GM12878 (cell line): ENCODE results near the gene MICALL2. TPM values are rescaled to one million over a fixed set of nuclear protein-coding genes. Genes with fewer than 3 reads are reported as not detected.

ENCODE experiments used
- ATAC-seq: fragments of 200-7000 bp; cut with Tn5 transposase; 3 replicates; pipeline ENCODE4 v1.9.1; 2020; ENCODE audit warnings: mild to moderate bottlenecking, moderate library complexity
- BruUV-seq: library from RNA; stranded (reverse); fragments of 400-500 nt; replicated peaks from 2 replicates; lab custom pipeline; 2021; lab: Mats Ljungman, UMichigan
- CTCF ChIA-PET: fragments of 300-600 bp; sonication (Branson Sonifier 250); formaldehyde crosslinking; extraction: SDS; loops from one replicate; lab custom pipeline; 2021; ENCODE audit warnings: inconsistent platforms; lab: Yijun Ruan, JAX
- POLR2A ChIA-PET: fragments of 350-600 bp; formaldehyde crosslinking; extraction: SDS; loops from one replicate; lab custom pipeline; 2021; ENCODE audit warnings: inconsistent platforms; lab: Charles Lee
- RAD21 ChIA-PET: fragments of 300-600 bp; sonication (Branson Sonifier 250); formaldehyde crosslinking; loops from one replicate; lab custom pipeline; 2023; ENCODE audit warnings: antibody characterized with exemption; ENCODE audit not compliant: unreplicated experiment; lab: Charles Lee
- SMC1A ChIA-PET: fragments of 300-600 bp; sonication (Branson Sonifier 250); formaldehyde crosslinking; loops from one replicate; lab custom pipeline; 2023; ENCODE audit not compliant: unreplicated experiment, uncharacterized antibody; lab: Charles Lee
- DNase-seq: peaks from one replicate; pipeline ENCODE4 v3.0.0-alpha.2; 2011; ENCODE audit warnings: low read depth, low spot score
- FAIRE-seq: peaks from 3 replicates; lab custom pipeline; 2011; peaks lifted over from hg19 to GRCh38; lab: Jason Lieb, UNC
- H2AFZ ChIP-seq: 2 replicates; pipeline ENCODE4 v1.6.0; 2011; ENCODE audit warnings: low read depth, low read length, control low read depth; ENCODE audit not compliant: control insufficient read depth
- H3K27ac ChIP-seq: 2 replicates; pipeline ENCODE4 v1.5.1; 2011; ENCODE audit warnings: control low read depth; ENCODE audit not compliant: control insufficient read depth, insufficient read depth
- H3K27me3 ChIP-seq, 2 experiments: replicated peaks in 1 of 2; 2 replicates each; pipeline versions ENCODE4 v1.6.0 to v1.6.1; 2011; ENCODE audit warnings: low read length in 1 of 2; ENCODE audit not compliant: control insufficient read depth in 2 of 2, insufficient read depth in 2 of 2
- H3K36me3 ChIP-seq, 2 experiments: 2 replicates each; pipeline ENCODE4 v1.5.1; 2011; ENCODE audit warnings: low read length in 1 of 2; ENCODE audit not compliant: control insufficient read depth in 2 of 2, insufficient read depth in 2 of 2
- H3K4me1 ChIP-seq: 2 replicates; pipeline ENCODE4 v1.6.1; 2011; ENCODE audit warnings: mild to moderate bottlenecking, low read length, moderate library complexity, mixed read lengths; ENCODE audit not compliant: control insufficient read depth, insufficient read depth
- H3K4me2 ChIP-seq: 2 replicates; pipeline ENCODE4 v1.6.0; 2011; ENCODE audit warnings: control low read depth; ENCODE audit not compliant: control insufficient read depth, insufficient read depth
- H3K4me3 ChIP-seq: fragments of 200-600 bp; sonication (generic); 2 replicates; pipeline ENCODE4 v1.5.1; 2016
- H3K79me2 ChIP-seq: 2 replicates; pipeline ENCODE4 v1.6.0; 2011; ENCODE audit warnings: low read length; ENCODE audit not compliant: control insufficient read depth, insufficient read depth
- H3K9ac ChIP-seq: 2 replicates; pipeline ENCODE4 v1.8.0; 2011; ENCODE audit warnings: low read length, control low read depth, mixed read lengths; ENCODE audit not compliant: control insufficient read depth, insufficient read depth
- H3K9me3 ChIP-seq: replicated peaks from 3 replicates; pipeline ENCODE4 v1.5.1; 2011; ENCODE audit warnings: mild to moderate bottlenecking, low read length; ENCODE audit not compliant: control insufficient read depth, insufficient read depth
- H4K20me1 ChIP-seq: 2 replicates; pipeline ENCODE4 v1.6.0; 2011; ENCODE audit not compliant: control insufficient read depth, insufficient read depth
- ASH2L ChIP-seq: fragments of 300-600, 200-600 bp; sonication (generic); IDR thresholded peaks from 2 replicates; pipeline ENCODE4 v1.6.1; 2017; ENCODE audit warnings: low read depth, mild to moderate bottlenecking, borderline replicate concordance
- CEBPB ChIP-seq, 2 experiments: fragments of 150-350 bp in 1 of 2; IDR thresholded peaks; 2 replicates each; pipeline ENCODE4 v1.6.1; 2012 to 2014; ENCODE audit warnings: low read depth in 2 of 2, low read length in 2 of 2, borderline replicate concordance in 1 of 2, inconsistent platforms in 1 of 2
- DPF2 ChIP-seq: fragments of 450-650 bp; IDR thresholded peaks from 2 replicates; pipeline ENCODE4 v1.6.1; 2017; ENCODE audit warnings: mild to moderate bottlenecking
- HDGF ChIP-seq: fragments of 450-650 bp; IDR thresholded peaks from 2 replicates; pipeline ENCODE4 v1.6.1; 2016; ENCODE audit warnings: antibody characterized with exemption
- IRF3 ChIP-seq: fragments of 450-650 bp; IDR thresholded peaks from 2 replicates; pipeline ENCODE4 v1.6.1; 2014; ENCODE audit warnings: mild to moderate bottlenecking
- JUNB ChIP-seq: IDR thresholded peaks from 2 replicates; pipeline ENCODE4 v1.6.1; 2016; ENCODE audit warnings: antibody characterized with exemption, mild to moderate bottlenecking
- JUND ChIP-seq: IDR thresholded peaks from 2 replicates; pipeline ENCODE4 v1.6.1; 2012; ENCODE audit warnings: low read depth, mild to moderate bottlenecking, low read length, improper control_type of control experiment, moderate library complexity
- KLF5 ChIP-seq: fragments of 450-650 bp; IDR thresholded peaks from 2 replicates; pipeline ENCODE4 v1.6.1; 2014; ENCODE audit warnings: mild to moderate bottlenecking; ENCODE audit not compliant: partially characterized antibody
- MEF2A ChIP-seq: IDR thresholded peaks from 2 replicates; pipeline ENCODE4 v1.6.1; 2011; ENCODE audit warnings: low read depth, mild to moderate bottlenecking, low read length, moderate library complexity; ENCODE audit not compliant: insufficient read depth
- NR2F1 ChIP-seq: fragments of 450-650 bp; conservative IDR thresholded peaks from 2 replicates; pipeline ENCODE4 v1.6.1; 2017; ENCODE audit warnings: mild to moderate bottlenecking
- SMAD5 ChIP-seq: IDR thresholded peaks from 2 replicates; pipeline ENCODE4 v1.6.1; 2016; ENCODE audit warnings: antibody characterized with exemption, low read depth
- USF2 ChIP-seq: IDR thresholded peaks from 2 replicates; pipeline ENCODE4 v1.6.1; 2011; ENCODE audit warnings: low read depth, low read length, improper control_type of control experiment, borderline replicate concordance
- ZBTB11 ChIP-seq: fragments of 450-650 bp; formaldehyde crosslinking; IDR thresholded peaks from 2 replicates; pipeline ENCODE4 v1.5.0; 2022; ENCODE audit warnings: mild to moderate bottlenecking, missing genetic modification characterization
- ZBTB40 ChIP-seq: fragments of 450-650 bp; IDR thresholded peaks from 2 replicates; pipeline ENCODE4 v1.6.1; 2016; ENCODE audit warnings: mild to moderate bottlenecking, moderate library complexity, borderline replicate concordance
- WGBS: methylation state at CpG from one replicate; pipeline ENCODE4 v1.1.6; 2016; ENCODE audit warnings: low lambda C conversion rate; ENCODE audit not compliant: insufficient replicate concordance, insufficient coverage; ENCODE audit errors: missing lambda C conversion rate; 5-methylcytosine and 5-hydroxymethylcytosine counted together
- in situ Hi-C: fragments of 300-500 bp; cut with MboI; formaldehyde crosslinking; loops from 9 replicates; pipeline ENCODE4 v1.14.3; 2018; ENCODE audit warnings: mixed read lengths
- intact Hi-C: fragments of 100-400 bp; cut with micrococcal nuclease; formaldehyde crosslinking; loops from one replicate; pipeline ENCODE4 v1.14.2; 2022; ENCODE audit not compliant: unreplicated experiment
- polyA plus RNA-seq, 11 experiments: library from polyadenylated mRNA; depleted of rRNA in 4 of 11; unstranded in 6 of 11; stranded (reverse) in 5 of 11; fragments of >200 nt; fragmentation: Nextera tagmentation in 4 of 11; fragmentation: Illumina TruSeq in 1 of 11; extraction: Ambion mirVana in 4 of 11; extraction: Trizol in 1 of 11; gene quantifications; 1 replicate in 1 of 11; 2 replicates in 10 of 11; pipeline versions ENCODE4 v1.2.1 to v1.2.3, GENCODE V29; 2011 to 2016; ENCODE audit warnings: inconsistent platforms in 2 of 11, missing spikeins in 2 of 11, low read depth in 1 of 11
- total RNA-seq, 4 experiments: library from RNA; depleted of rRNA in 3 of 4; stranded (reverse); fragments of >200 nt in 3 of 4; fragmentation: Illumina TruSeq in 1 of 4; extraction: Trizol in 1 of 4; gene quantifications; 2 replicates each; pipeline versions ENCODE4 v1.2.1 to v1.2.3, GENCODE V29; 2013 to 2021

The MICALL2 gene
- total and polyA plus RNA-seq, 10 of the 15 experiments (the other 5 are each of a cell fraction or from before 2014, with no cell fraction given): 0.04 to 1.7 (median 0.83) TPM; not detected in 3

GRCh38 chr7:1397491-1398327 lies 61.6 kb downstream of the MICALL2 start:
- no peak overlapping the region for H2AFZ ChIP-seq
- ChIA-PET POLR2A (no interaction called here), CTCF (no interaction called here), RAD21 (no interaction called here), SMC1A (no interaction called here)
- FAIRE-seq (no peak), DNase-seq (no peak), ATAC-seq (no peak)
- in situ Hi-C loops (no loop called here), intact Hi-C loops (no loop called here)
- BruUV-seq: no TSS peak
- H3K4me3 ChIP-seq: no peak overlapping the region
- no peak overlapping the region for H3K27ac ChIP-seq
- no peaks in the 10 kb centered on the region for H3K4me1 ChIP-seq
- 0 out of 4 replicates have a peak, but pooled peaks cover 0 to 1% of the 10 kb centered on the region in 2 experiments for H3K27me3 ChIP-seq
- H3K79me2 ChIP-seq: no peaks in the 10 kb centered on the region
- no peaks in the 10 kb centered on the region for H3K36me3 ChIP-seq
- no peak overlapping the region for H3K9ac ChIP-seq
- WGBS: 34% methylated on average over 12 of the region's 12 CpGs
- peaks cover 3% of the 10 kb centered on the region; the same call in 2 of the 3 replicates for H3K9me3 ChIP-seq
- H4K20me1 ChIP-seq: no peaks in the 10 kb centered on the region
- H3K4me2 ChIP-seq: no peak overlapping the region
- TF ChIP-seq NR2F1 (no peak), KLF5 (no peak), JUND (no peak), ZBTB40 (no peak), USF2 (no peak), ASH2L (no peak), IRF3 (no peak), SMAD5 (no peak), DPF2 (no peak), ZBTB11 (CRISPR knock-in tag) (no peak), MEF2A (no peak), CEBPB (IDR thresholded peaks at IDR 0.05; ENCODE audit: borderline replicate concordance in 1 of 2, low read depth in 2 of 2, low read length in 2 of 2) (no peak), HDGF (no peak), JUNB (no peak)
